ENCODE data around the gene ERF. TPM values are rescaled to one million over a fixed set of nuclear protein-coding genes. Genes with fewer than 3 reads are reported as not detected.

The ERF gene
- total and polyA plus RNA-seq, 2 experiments from 2014 or later = 24.4 to 47.1 TPM

DNA sequence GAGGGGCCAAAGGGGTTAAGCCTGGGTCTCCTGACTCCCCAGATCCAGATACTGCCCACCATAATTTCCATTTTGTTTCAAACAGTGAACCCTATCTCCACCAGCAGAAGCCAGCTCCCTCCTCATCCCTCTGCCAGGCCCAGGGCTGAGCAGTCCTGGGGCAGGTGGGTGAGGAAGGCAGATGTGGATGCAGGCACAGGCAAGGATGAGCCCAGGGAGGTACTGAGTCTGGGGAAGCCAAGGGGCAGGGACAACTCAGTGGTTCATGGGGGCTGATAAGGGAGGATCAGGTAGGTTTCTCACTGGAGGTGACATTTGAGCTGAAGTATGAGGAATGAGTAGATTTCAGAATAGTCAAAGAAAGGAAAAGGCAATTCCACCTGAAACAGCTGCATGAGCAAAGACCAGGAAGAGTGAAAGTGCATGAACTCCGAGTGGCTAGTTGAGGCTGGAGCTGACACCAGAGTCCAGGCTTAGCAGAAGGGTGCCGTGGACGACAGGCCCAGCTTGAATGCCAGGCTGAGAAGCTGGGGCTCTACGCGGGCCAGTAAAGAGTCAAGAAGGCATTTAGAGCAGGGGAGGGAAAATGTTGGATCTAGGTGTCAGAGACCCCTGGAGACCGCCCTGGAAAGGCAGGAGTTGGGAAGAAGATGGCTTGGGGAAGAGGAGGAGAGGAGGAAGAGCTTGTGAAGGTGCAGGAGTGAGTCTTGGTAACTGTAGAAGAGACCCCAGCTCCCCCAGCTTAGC, 24.4 kb upstream of the ERF start:
- 9% methylated on average over 6 of the region's 6 CpGs for WGBS (ENCODE audit: low lambda C conversion rate, missing lambda C conversion rate)
- Histone ChIP-seq H3K4me3 (peak overlapping the region; percentile 99), H3K79me2 (peaks cover 61% of the 10 kb centered on the region), H3K4me2 (peak overlapping the region; percentile 94), H3K36me3 (replicated peaks; ENCODE audit: insufficient read depth, low read depth) (no peaks in the 10 kb centered on the region), H3K27me3 (no peaks in the 10 kb centered on the region), H3K27ac (peak overlapping the region; percentile 99), H3K9me3 (ENCODE audit: low read depth) (no peaks in the 10 kb centered on the region), H3K4me1 (ENCODE audit: insufficient read depth) (peaks cover 53% of the 10 kb centered on the region), H3K9me2 (replicated peaks; ENCODE audit: insufficient read depth) (no peaks in the 10 kb centered on the region), H2AFZ (no peak overlapping the region), H4K20me1 (ENCODE audit: insufficient read depth, poor library complexity, severe bottlenecking) (peaks cover 5% of the 10 kb centered on the region)
- TF ChIP-seq EZH2 (IDR thresholded peaks at IDR 0.05; ENCODE audit: borderline replicate concordance) = no peak
- no peak for DNase-seq (ENCODE audit: low spot score)

DNA sequence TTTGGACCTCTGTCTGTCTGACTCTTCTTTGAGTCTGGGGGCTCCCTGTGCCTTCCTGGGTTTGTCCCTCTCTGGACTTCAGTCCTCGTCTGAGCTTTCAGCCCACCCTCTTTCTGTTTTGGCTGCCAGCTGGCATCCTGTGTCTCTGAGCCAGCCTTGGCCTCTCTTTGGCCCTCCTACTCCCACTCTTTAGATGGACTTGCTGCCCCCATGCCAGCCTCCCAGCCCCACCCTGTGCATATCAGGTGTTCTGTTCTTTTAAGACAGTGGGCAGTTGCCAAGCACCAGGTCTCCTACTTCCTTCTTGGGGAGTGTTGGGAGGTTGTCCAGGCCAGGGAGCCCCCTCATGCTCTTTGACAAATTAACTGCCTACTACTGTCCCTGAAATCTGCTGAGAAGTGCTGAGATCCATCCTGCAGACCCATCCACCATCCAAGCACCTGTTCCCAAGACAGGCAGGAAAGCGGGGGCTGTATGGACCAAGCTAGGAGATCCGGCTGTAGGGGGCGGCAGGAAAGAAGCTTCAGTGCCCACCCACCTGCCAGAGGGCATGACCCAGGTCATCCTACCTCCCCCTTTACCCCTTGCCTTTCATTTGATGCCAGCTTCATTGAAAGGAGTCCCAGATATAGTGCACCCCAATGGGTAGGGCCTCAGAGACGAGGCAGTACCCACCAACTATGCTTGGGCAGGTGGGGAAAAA, 23.7 kb upstream of the ERF start:
- no peaks in the 10 kb centered on the region for H3K36me3 ChIP-seq (replicated peaks; ENCODE audit: insufficient read depth, low read depth)
- no peak for DNase-seq (ENCODE audit: low spot score)
- H4K20me1 ChIP-seq (ENCODE audit: insufficient read depth, poor library complexity, severe bottlenecking) = peaks cover 5% of the 10 kb centered on the region
- peaks cover 53% of the 10 kb centered on the region for H3K4me1 ChIP-seq (ENCODE audit: insufficient read depth)
- H2AFZ ChIP-seq = no peak overlapping the region
- peaks cover 68% of the 10 kb centered on the region for H3K79me2 ChIP-seq
- H3K27ac ChIP-seq = peak overlapping the region; percentile 99
- no peaks in the 10 kb centered on the region for H3K27me3 ChIP-seq
- H3K4me3 ChIP-seq = no peak overlapping the region
- WGBS (ENCODE audit: low lambda C conversion rate, missing lambda C conversion rate) = 91% methylated on average over 5 of the region's 5 CpGs
- peak overlapping the region; percentile 94 for H3K4me2 ChIP-seq
- H3K9me3 ChIP-seq (ENCODE audit: low read depth) = no peaks in the 10 kb centered on the region
- H3K9me2 ChIP-seq (replicated peaks; ENCODE audit: insufficient read depth) = no peaks in the 10 kb centered on the region
- TF ChIP-seq CTCF (IDR thresholded peaks at IDR 0.05; ENCODE audit: poor library complexity) = no peak
- no peak for TF ChIP-seq EZH2phosphoT487 (IDR thresholded peaks at IDR 0.05; ENCODE audit: low read depth, severe bottlenecking, unreplicated experiment)

DNA sequence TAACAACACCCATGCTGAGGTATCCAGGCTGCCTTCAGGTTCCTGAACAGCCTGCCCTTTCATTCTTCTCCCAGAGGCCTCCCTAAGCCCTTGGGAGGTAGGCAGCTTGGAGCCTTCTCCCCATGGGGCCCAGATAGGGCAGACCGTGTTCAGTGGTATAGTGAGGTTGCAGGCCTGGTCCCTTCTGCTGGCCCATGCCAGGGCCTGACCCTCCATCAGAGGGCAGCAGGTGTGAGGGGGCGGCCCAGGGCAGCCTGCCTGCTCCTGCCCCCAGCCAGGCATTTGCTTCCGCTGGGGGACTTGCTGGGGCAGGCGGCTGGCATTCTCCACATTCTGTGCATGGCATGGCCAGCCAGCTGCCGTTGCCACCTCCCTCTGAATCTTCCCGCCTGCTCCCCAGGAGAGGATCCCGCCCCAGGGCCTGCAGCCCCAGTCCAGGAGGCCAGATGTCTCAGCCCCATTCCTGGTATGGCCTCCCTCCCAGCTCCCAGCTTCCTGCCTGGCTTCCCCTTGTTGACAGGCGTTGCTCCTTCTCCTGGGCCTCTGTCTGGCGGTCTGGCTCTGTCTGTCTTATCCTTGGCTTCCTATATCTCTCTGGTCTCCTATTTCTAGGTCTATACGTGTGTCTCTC, 23.0 kb upstream of the ERF start:
- no peak overlapping the region for H2AFZ ChIP-seq
- H3K4me1 ChIP-seq (ENCODE audit: insufficient read depth) = peaks cover 48% of the 10 kb centered on the region
- DNase-seq (ENCODE audit: low spot score) = peak; percentile 47
- peak overlapping the region; percentile 94 for H3K4me2 ChIP-seq
- no peaks in the 10 kb centered on the region for H3K27me3 ChIP-seq
- no peak overlapping the region for H3K4me3 ChIP-seq
- peak overlapping the region; percentile 99 for H3K27ac ChIP-seq
- H3K9me3 ChIP-seq (ENCODE audit: low read depth) = no peaks in the 10 kb centered on the region
- peaks cover 64% of the 10 kb centered on the region for H3K79me2 ChIP-seq
- WGBS (ENCODE audit: low lambda C conversion rate, missing lambda C conversion rate) = 71% methylated on average over 10 of the region's 10 CpGs
- no peaks in the 10 kb centered on the region for H3K36me3 ChIP-seq (replicated peaks; ENCODE audit: insufficient read depth, low read depth)
- TF ChIP-seq CTCF (IDR thresholded peaks at IDR 0.05; ENCODE audit: poor library complexity) (no peak), EZH2phosphoT487 (IDR thresholded peaks at IDR 0.05; ENCODE audit: low read depth, severe bottlenecking, unreplicated experiment) (no peak), EZH2 (IDR thresholded peaks at IDR 0.05; ENCODE audit: borderline replicate concordance) (no peak)
- no peaks in the 10 kb centered on the region for H3K9me2 ChIP-seq (replicated peaks; ENCODE audit: insufficient read depth)
- H4K20me1 ChIP-seq (ENCODE audit: insufficient read depth, poor library complexity, severe bottlenecking) = peaks cover 5% of the 10 kb centered on the region

- H4K20me1 ChIP-seq (ENCODE audit: insufficient read depth, poor library complexity, severe bottlenecking) = peaks cover 5% of the 10 kb centered on the region
- 92% methylated on average over 4 of the region's 4 CpGs for WGBS (ENCODE audit: low lambda C conversion rate, missing lambda C conversion rate)
Measured at GRCh38 chr19:42276821-42277220, 21.9 kb upstream of the ERF start.

More at GRCh38 chr19:42276821-42277220, 21.9 kb upstream of the ERF start:
- H3K9me3 ChIP-seq (ENCODE audit: low read depth) = no peaks in the 10 kb centered on the region
- no peak overlapping the region for H2AFZ ChIP-seq
- H3K4me2 ChIP-seq = no peak overlapping the region
- H3K27ac ChIP-seq = peak overlapping the region; percentile 99
- no peaks in the 10 kb centered on the region for H3K36me3 ChIP-seq (replicated peaks; ENCODE audit: insufficient read depth, low read depth)
- H3K9me2 ChIP-seq (replicated peaks; ENCODE audit: insufficient read depth) = no peaks in the 10 kb centered on the region
- H3K27me3 ChIP-seq = no peaks in the 10 kb centered on the region
- H3K4me1 ChIP-seq (ENCODE audit: insufficient read depth) = peaks cover 37% of the 10 kb centered on the region
- no peak for DNase-seq (ENCODE audit: low spot score)
- peaks cover 63% of the 10 kb centered on the region for H3K79me2 ChIP-seq
- no peak overlapping the region for H3K4me3 ChIP-seq
- TF ChIP-seq CTCF (IDR thresholded peaks at IDR 0.05; ENCODE audit: poor library complexity) (no peak), EZH2phosphoT487 (IDR thresholded peaks at IDR 0.05; ENCODE audit: low read depth, severe bottlenecking, unreplicated experiment) (no peak), EZH2 (IDR thresholded peaks at IDR 0.05; ENCODE audit: borderline replicate concordance) (no peak)
